ENCODE measurements around the gene ZSCAN5A.
"Not testable (repeated sequence)": the region's sequence is repeated elsewhere in the genome, so short reads cannot be mapped to it uniquely, and the experiment has no call there.

Gene ZSCAN5A

DNA sequence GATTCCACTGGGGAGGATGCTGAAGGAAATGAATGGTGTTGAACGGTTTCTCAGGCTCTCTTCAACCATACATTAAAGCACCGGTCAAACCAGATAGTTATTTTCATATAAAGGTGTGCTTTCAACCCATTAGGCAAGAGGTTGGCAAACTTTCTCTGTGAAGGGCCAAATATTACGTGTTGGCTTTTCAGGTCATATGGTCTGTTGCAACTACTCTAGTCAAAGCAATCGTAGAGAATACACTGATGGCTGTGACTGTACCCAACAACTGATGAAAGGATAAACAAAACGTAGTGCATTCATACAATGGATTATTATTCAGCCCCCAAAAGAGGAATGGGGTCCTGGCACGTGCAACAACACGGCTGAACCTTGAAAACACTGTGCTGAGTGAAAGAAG lies 5.8 kb downstream of the ZSCAN5A start:
- no peak for TF ChIP-seq CTCF (IDR thresholded peaks at IDR 0.05; ENCODE audit: low read depth, low read length)
- no peak overlapping the region for H3K4me3 ChIP-seq (replicated peaks in 1 of 2; ENCODE audit: low read depth in 2 of 2, low read length in 2 of 2)
- no peak for DNase-seq (ENCODE audit: low read depth in 2 of 2)

DNA sequence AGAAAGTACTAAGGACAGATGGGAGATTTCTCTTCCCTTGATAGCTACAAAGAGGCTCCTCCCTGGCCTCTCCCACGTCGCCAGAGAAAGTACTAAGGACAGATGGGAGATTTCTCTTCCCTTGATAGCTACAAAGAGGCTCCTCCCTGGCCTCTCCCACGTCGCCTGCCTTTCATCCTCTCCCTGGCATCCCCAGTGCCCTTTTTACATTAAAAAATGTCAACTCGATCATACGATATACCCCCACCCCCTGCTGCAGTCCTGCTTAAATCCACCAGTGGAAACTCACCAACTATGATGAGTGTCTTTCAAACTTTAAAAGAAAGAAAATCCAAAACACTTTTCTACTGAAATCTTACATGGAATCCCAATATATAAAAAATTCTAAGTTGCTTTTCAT lies 7.6 kb downstream of the ZSCAN5A start:
- not testable (repeated sequence) for DNase-seq (ENCODE audit: low read depth in 2 of 2); H3K4me3 ChIP-seq (replicated peaks in 1 of 2; ENCODE audit: low read depth in 2 of 2, low read length in 2 of 2)

- no peak for DNase-seq (ENCODE audit: low read depth in 2 of 2)
- no peak overlapping the region for H3K4me3 ChIP-seq (replicated peaks in 1 of 2; ENCODE audit: low read depth in 2 of 2, low read length in 2 of 2)
- no peak for TF ChIP-seq CTCF (IDR thresholded peaks at IDR 0.05; ENCODE audit: low read depth, low read length)
Observed at GRCh38 chr19:56306016-56306415, 8.6 kb downstream of the ZSCAN5A start.

DNA sequence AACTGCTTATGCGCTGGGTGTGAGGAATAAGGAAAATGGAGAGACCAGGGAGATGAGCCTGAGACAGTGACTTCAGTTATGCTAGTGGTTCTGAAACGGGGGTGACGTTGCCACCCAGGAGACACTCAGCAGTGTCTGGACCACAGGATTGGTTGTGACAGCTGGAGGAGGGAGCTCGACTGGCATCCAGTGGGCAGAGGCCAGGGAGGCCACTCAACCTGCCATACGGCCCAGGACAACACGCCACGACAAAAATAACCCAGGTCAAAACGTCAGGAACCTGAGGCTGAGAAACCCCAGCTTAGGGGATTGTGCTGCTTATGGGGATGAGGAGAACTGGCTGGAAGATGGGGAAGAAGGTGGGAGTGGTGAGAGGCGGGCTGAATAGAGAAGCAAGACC lies 10.4 kb downstream of the ZSCAN5A start:
- H3K4me3 ChIP-seq (replicated peaks in 1 of 2; ENCODE audit: low read depth in 2 of 2, low read length in 2 of 2): no peak overlapping the region
- no peak for TF ChIP-seq CTCF (IDR thresholded peaks at IDR 0.05; ENCODE audit: low read depth, low read length)
- no peak for DNase-seq (ENCODE audit: low read depth in 2 of 2)

GRCh38 chr19:56301886-56302620 lies 12.6 kb downstream of the ZSCAN5A start:
- peak in 1 of 2 donors; percentile 30 for DNase-seq (ENCODE audit: low read depth in 2 of 2)
- TF ChIP-seq CTCF (IDR thresholded peaks at IDR 0.05; ENCODE audit: low read depth, low read length): no peak
- H3K4me3 ChIP-seq (replicated peaks in 1 of 2; ENCODE audit: low read depth in 2 of 2, low read length in 2 of 2): no peak overlapping the region

- H3K4me3 ChIP-seq (replicated peaks in 1 of 2; ENCODE audit: low read depth in 2 of 2, low read length in 2 of 2): no peak overlapping the region
- peak; percentile 3 to 7 for DNase-seq (ENCODE audit: low read depth in 2 of 2)
- peak; percentile 11 for TF ChIP-seq CTCF (IDR thresholded peaks at IDR 0.05; ENCODE audit: low read depth, low read length)
Observed at GRCh38 chr19:56301155-56301554, 13.5 kb downstream of the ZSCAN5A start.

DNA sequence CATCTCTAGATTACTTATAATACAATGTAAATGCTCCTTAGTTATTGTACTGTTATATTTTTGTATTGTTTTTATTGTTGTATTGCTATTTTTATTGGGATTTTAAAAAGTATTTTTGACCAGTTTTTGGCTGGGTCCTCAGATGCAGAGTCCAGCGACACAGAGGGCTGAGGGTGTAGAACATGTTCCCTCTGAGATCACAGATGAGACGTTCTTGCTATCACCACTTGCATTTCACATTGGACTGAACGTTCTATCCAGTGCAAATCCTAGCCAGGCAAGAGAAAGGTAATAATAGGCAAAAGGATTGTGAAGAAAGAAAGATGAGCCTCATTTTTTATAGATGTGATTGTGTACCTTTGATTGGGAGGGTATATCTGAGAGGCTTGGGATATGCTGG lies 15.0 kb downstream of the ZSCAN5A start:
- no peak for DNase-seq (ENCODE audit: low read depth in 2 of 2)
- no peak for TF ChIP-seq CTCF (IDR thresholded peaks at IDR 0.05; ENCODE audit: low read depth, low read length)
- H3K4me3 ChIP-seq (replicated peaks in 1 of 2; ENCODE audit: low read depth in 2 of 2, low read length in 2 of 2): no peak overlapping the region

All from cardiac fibroblast (primary cell).